Measurements from ENCODE around the gene BSDC1.
A peak's percentile ranks its signal among the peaks of the same experiment; 100 is the strongest.
"Not testable (repeated sequence)": the region's sequence is repeated elsewhere in the genome, so short reads cannot be mapped to it uniquely, and the experiment has no call there.

The BSDC1 gene

GRCh38 chr1:32356478-32356877 is 37.8 kb downstream of the BSDC1 start:
- DNase-seq, result no peak

- not testable (repeated sequence) for DNase-seq
Observed at GRCh38 chr1:32355778-32356177, 38.5 kb downstream of the BSDC1 start.

GRCh38 chr1:32353886-32354570 is 40.2 kb downstream of the BSDC1 start:
- no peak for DNase-seq

GRCh38 chr1:32353431-32353830 is 40.8 kb downstream of the BSDC1 start:
- no peak for DNase-seq

- DNase-seq, result no peak
Observed at GRCh38 chr1:32352831-32353383, 41.3 kb downstream of the BSDC1 start.

- DNase-seq, result no peak
Observed at GRCh38 chr1:32352239-32352745, 41.9 kb downstream of the BSDC1 start.

- DNase-seq, result peak; percentile 90
Observed at GRCh38 chr1:32351399-32352238, 42.6 kb downstream of the BSDC1 start.

GRCh38 chr1:32350785-32351398 is 43.3 kb downstream of the BSDC1 start:
- peak; percentile 77 for DNase-seq

- no peak for DNase-seq
Observed at GRCh38 chr1:32349211-32349708, 45.0 kb downstream of the BSDC1 start.

GRCh38 chr1:32346532-32347157 is 47.6 kb downstream of the BSDC1 start:
- DNase-seq, result no peak

GRCh38 chr1:32345289-32345827 is 48.9 kb downstream of the BSDC1 start:
- DNase-seq, result no peak

GRCh38 chr1:32342704-32343103 is 51.5 kb downstream of the BSDC1 start:
- DNase-seq, result no peak

- no peak for DNase-seq
Observed at GRCh38 chr1:32341971-32342370, 52.3 kb downstream of the BSDC1 start.

GRCh38 chr1:32341186-32341757 is 53.0 kb downstream of the BSDC1 start:
- no peak for DNase-seq

GRCh38 chr1:32339363-32339978 is 54.8 kb downstream of the BSDC1 start:
- DNase-seq, result no peak

GRCh38 chr1:32338637-32339145 is 55.5 kb downstream of the BSDC1 start:
- DNase-seq, result no peak

- no peak for DNase-seq
Observed at GRCh38 chr1:32337855-32338636, 56.2 kb downstream of the BSDC1 start.

GRCh38 chr1:32336963-32337675 is 57.1 kb downstream of the BSDC1 start:
- DNase-seq, result peak; percentile 37

- no peak for DNase-seq
Observed at GRCh38 chr1:32336591-32336932, 57.7 kb downstream of the BSDC1 start.

Measured in T-helper 9 cell (primary cell).